Activated CD4-positive, alpha-beta T cell treated with anti-CD3 and anti-CD28 coated beads, Interleukin-2, amount 10 ng/mL, durations not matched to agents 24 days and 14 days (primary cell): ENCODE measurements around the gene MRAP. TPM values are rescaled to one million over a fixed set of nuclear protein-coding genes. Genes with fewer than 3 reads are reported as not detected.
"Not testable (repeated sequence)": the region's sequence is repeated elsewhere in the genome, so short reads cannot be mapped to it uniquely, and the experiment has no call there.

Experiments
- DNase-seq: peaks from one replicate; pipeline ENCODE4 v3.0.0; 2022
- H3K27ac Mint-ChIP-seq: one replicate; pipeline ENCODE4 v1.8.0; 2022; ENCODE audit warnings: mild to moderate bottlenecking, mixed read lengths
- H3K27me3 Mint-ChIP-seq: one replicate; pipeline ENCODE4 v1.8.0; 2022; ENCODE audit warnings: mixed read lengths
- H3K36me3 Mint-ChIP-seq: one replicate; pipeline ENCODE4 v1.8.0; 2022; ENCODE audit warnings: low read depth, mild to moderate bottlenecking, mixed read lengths
- H3K4me1 Mint-ChIP-seq: one replicate; pipeline ENCODE4 v1.8.0; 2021; ENCODE audit warnings: mixed read lengths
- H3K4me3 Mint-ChIP-seq: one replicate; pipeline ENCODE4 v1.8.0; 2022; ENCODE audit warnings: mild to moderate bottlenecking, moderate library complexity, mixed read lengths
- H3K9me3 Mint-ChIP-seq: one replicate; pipeline ENCODE4 v1.8.0; 2021; ENCODE audit warnings: mixed read lengths
- intact Hi-C: fragments of 100-400 bp; cut with micrococcal nuclease; formaldehyde crosslinking; loops from one replicate; pipeline ENCODE4 v1.15.1; 2023
- total RNA-seq: library from RNA; stranded (reverse); gene quantifications from 2 replicates; pipeline ENCODE4 v1.2.3, GENCODE V29; 2022

MRAP gene
- total RNA-seq, 1 donor from 2014 or later = not detected

DNA sequence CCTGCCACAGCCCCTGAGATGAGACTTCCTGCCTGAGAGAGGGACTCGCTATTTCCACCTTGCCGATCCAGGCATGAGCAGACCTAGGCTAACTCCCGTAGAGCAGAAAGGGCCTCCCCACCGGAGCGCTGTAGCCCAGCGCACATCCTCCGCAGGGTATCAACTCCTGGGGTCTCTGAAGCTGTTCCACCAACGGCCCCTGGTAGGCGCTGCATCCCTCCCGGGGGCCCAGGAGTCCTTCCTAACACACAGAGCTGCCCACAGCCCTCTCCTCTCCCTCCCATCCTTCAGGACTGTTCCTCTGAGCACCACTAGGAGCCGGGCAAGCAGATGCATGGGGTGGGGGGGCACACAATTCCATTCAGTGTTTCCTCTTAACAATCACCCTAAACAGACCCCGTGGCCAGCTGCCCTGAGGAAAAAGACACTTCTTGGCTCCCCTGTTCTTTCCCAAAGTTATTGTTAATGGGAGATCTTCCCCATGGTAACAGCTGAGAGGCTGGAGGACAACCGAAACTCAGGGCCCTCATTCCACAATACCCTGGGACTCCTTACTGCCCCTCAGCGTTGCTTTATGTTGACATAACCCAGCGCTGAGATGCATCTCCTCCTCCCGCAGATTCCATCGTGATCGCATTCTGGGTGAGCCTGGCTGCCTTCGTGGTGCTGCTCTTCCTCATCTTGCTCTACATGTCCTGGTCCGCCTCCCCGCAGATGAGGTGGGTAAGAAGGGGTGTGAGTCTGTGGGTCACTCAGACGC is 7.5 kb downstream of the MRAP start:
- Mint-ChIP-seq H3K4me3 (no peak overlapping the region), H3K9me3 (no peaks in the 10 kb centered on the region), H3K27ac (no peak overlapping the region), H3K36me3 (peaks cover 17% of the 10 kb centered on the region), H3K4me1 (peaks cover 5% of the 10 kb centered on the region), H3K27me3 (no peaks in the 10 kb centered on the region)
- intact Hi-C loops = no loop called here
- no peak for DNase-seq

DNA sequence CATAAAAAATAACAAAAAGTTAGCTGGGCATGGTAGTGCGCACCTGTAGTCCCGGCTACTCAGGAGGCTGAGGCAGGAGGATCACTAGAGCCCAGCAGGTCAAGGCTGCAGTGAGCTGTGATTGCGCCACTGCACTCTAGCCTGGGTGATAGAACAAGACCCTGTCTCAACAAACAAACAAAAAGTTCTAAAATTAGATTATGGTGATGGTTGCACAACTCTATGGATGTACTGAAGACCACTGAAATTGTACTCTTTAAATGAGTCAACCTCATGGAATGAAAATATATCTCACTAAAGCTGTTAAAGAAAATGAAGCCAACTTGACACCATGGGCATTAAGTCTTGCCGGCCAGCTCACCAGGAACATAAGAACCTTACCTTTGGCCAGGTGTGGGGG is 9.1 kb downstream of the MRAP start:
- Mint-ChIP-seq H3K9me3 (no peaks in the 10 kb centered on the region), H3K27ac (no peak overlapping the region), H3K36me3 (peaks cover 24% of the 10 kb centered on the region), H3K27me3 (no peaks in the 10 kb centered on the region), H3K4me1 (peaks cover 5% of the 10 kb centered on the region), H3K4me3 (no peak overlapping the region)
- DNase-seq = no peak
- intact Hi-C loops = no loop called here

DNA sequence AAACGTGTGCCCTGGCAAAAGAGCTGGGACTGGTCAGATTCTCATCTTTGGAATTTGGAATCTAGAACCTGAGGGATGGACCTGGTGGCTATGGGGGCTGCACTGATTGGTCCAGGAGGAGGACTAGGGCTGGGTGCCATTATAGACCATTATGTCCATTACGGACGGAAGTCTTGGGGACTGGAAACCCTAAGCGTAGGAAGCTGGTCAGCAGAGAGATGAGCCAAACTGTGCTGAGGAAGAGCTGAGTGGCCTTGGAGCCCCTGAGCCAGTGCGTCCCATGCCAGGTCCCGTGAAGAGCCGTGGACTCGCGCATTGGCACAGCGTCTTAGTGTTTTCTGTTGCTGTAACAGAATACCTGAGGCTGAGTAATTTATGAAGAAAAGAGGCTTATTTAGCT is 10.0 kb downstream of the MRAP start:
- intact Hi-C loops = no loop called here

DNA sequence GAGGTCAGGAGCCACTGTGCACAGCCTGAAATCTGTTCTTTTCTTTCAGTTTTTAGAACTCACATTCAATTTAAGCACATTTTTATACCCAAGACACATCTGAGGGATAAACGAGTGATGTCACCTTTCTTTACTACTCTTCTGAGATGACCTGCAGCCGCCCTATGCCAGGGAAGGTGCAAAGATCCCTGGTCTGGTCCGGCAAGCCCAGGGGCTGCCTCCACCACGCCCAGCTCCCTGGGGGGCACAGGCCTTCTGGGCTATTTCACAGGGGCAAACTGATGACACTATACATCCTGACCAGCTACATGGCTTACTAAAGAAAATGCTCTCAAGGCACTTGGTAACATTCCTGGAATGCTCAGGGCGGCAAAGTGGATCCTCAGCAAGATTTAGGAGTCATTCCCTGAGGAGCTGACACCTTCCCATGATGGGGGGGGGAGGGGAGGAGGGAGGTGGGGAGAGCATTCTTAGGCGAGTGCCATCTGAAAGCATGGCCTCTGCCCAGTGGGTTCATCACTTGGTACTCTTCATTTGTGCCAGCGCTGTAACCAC is 11.3 kb downstream of the MRAP start:
- intact Hi-C loops = no loop called here
- no peak for DNase-seq
- H3K27me3 Mint-ChIP-seq = no peaks in the 10 kb centered on the region
- H3K4me1 Mint-ChIP-seq = peaks cover 5% of the 10 kb centered on the region
- H3K9me3 Mint-ChIP-seq = no peaks in the 10 kb centered on the region
- H3K27ac Mint-ChIP-seq = no peak overlapping the region
- peaks cover 32% of the 10 kb centered on the region for H3K36me3 Mint-ChIP-seq
- no peak overlapping the region for H3K4me3 Mint-ChIP-seq

More for the DNA sequence above, 10.0 kb downstream of the MRAP start:
- H3K27me3 Mint-ChIP-seq = no peaks in the 10 kb centered on the region
- no peak for DNase-seq
- no peak overlapping the region for H3K27ac Mint-ChIP-seq
- no peak overlapping the region for H3K4me3 Mint-ChIP-seq
- peaks cover 29% of the 10 kb centered on the region for H3K36me3 Mint-ChIP-seq
- peaks cover 5% of the 10 kb centered on the region for H3K4me1 Mint-ChIP-seq
- H3K9me3 Mint-ChIP-seq = no peaks in the 10 kb centered on the region

DNA sequence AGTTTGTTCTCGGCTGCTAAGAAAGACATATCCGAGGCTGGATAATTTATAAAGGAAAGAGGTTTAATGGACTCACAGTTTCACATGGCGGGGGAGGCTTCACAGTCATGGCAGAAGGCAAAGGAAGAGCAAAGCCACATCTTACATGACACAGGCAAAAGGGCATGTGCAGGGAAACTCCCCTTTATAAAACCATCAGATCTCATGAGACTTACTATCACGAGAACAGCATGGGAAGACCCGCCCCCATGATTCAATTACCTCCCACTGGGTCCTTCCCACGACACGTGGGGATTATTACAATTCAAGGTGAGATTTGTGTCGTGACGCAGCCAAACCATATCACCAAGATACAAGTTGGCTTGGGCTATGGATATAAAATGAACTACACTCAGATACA is 12.3 kb downstream of the MRAP start:
- H3K9me3 Mint-ChIP-seq, H3K4me1 Mint-ChIP-seq, DNase-seq, intact Hi-C loops, H3K4me3 Mint-ChIP-seq, H3K27me3 Mint-ChIP-seq: not testable (repeated sequence)
- Mint-ChIP-seq H3K27ac (peak overlapping the region; percentile 29), H3K36me3 (peaks cover 34% of the 10 kb centered on the region)

DNA sequence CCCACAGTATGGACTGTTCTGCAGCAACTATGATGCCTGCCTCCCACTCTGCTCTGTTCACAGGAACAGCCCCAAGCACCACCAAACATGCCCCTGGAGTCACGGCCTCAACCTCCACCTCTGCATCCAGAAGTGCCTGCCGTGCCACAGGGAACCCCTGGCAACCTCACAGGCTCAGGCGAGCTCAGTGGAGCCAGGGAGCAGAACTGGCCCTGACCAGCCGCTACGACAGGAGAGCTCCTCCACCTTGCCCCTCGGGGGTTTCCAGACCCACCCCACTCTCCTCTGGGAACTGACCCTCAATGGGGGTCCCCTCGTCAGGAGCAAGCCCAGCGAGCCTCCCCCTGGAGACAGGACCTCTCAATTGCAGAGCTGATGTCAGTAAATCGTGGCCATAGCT is 13.0 kb downstream of the MRAP start:
- no peak for DNase-seq
- H3K9me3 Mint-ChIP-seq = no peaks in the 10 kb centered on the region
- intact Hi-C loops = no loop called here
- H3K27ac Mint-ChIP-seq = peak overlapping the region; percentile 29
- H3K36me3 Mint-ChIP-seq = peaks cover 35% of the 10 kb centered on the region
- peaks cover 5% of the 10 kb centered on the region for H3K4me1 Mint-ChIP-seq
- H3K4me3 Mint-ChIP-seq = no peak overlapping the region
- H3K27me3 Mint-ChIP-seq = no peaks in the 10 kb centered on the region

DNA sequence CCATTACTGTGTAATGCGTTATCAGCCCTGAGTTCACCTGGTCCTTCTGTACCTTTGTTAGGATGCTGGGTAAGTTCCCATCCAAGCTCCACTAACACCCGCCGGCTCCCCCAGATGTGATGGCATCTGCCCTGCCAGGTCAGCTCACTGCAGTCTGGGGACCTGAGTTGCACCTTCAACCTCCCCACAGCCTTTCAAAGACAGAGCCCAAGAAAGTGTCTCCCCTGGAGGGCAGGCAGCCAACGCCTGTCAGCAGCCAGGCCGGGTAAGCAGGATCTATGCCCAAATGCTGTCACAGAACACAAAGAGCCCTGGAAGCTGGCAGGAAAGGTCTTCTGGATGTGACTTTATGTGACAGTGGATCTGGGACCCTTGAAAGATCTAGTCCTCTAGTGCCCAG is 13.7 kb downstream of the MRAP start:
- no peaks in the 10 kb centered on the region for H3K27me3 Mint-ChIP-seq
- intact Hi-C loops = no loop called here
- peaks cover 5% of the 10 kb centered on the region for H3K4me1 Mint-ChIP-seq
- H3K4me3 Mint-ChIP-seq = no peak overlapping the region
- H3K9me3 Mint-ChIP-seq = no peaks in the 10 kb centered on the region
- no peak for DNase-seq
- no peak overlapping the region for H3K27ac Mint-ChIP-seq
- H3K36me3 Mint-ChIP-seq = peaks cover 38% of the 10 kb centered on the region

DNA sequence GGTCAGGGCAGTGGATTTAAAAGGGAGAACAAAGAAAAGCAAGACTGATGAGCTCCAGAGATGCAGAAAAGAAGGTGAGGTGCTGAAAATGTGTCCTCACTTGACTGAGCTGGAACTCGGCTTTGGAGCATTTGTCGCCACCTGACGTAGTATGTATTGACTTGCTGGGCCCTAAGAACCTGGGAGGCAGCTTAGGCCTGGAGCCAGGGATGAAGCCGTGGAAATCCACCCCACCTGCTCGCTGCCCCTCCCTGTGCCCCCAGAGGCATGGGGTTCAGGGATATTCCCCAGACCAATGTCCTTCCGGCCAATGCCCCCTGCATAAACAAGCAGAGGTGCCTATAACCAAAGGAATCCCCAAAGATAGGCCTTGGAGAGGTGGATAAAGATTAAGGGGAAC is 14.3 kb downstream of the MRAP start:
- Mint-ChIP-seq H3K36me3 (peaks cover 43% of the 10 kb centered on the region), H3K4me1 (peaks cover 5% of the 10 kb centered on the region), H3K27me3 (no peaks in the 10 kb centered on the region), H3K4me3 (no peak overlapping the region), H3K27ac (no peak overlapping the region), H3K9me3 (no peaks in the 10 kb centered on the region)
- DNase-seq = no peak
- intact Hi-C loops = no loop called here

DNA sequence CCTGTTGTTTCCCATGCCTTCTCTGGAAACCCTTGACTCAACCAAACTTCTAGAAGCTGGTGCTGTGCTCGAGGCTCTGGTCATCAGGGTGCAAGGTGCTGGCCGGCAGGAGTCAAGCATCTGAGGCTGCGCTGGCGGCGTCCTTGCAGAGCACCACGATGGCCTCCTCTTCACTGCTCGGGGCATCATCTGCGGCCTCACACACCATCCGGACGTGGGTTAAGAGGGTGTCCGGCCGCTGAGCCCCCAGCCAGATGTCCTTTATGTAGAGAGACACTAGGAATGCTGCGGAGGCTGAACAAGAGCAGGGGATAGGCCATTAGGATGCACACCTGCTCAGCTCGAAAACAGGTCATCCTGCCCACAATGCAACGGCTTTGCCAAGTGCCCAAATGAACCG is 16.2 kb downstream of the MRAP start:
- H3K4me1 Mint-ChIP-seq = peaks cover 5% of the 10 kb centered on the region
- H3K4me3 Mint-ChIP-seq = no peak overlapping the region
- no peak for DNase-seq
- no peak overlapping the region for H3K27ac Mint-ChIP-seq
- no peaks in the 10 kb centered on the region for H3K27me3 Mint-ChIP-seq
- H3K36me3 Mint-ChIP-seq = peaks cover 54% of the 10 kb centered on the region
- no peaks in the 10 kb centered on the region for H3K9me3 Mint-ChIP-seq
- intact Hi-C loops = no loop called here

DNA sequence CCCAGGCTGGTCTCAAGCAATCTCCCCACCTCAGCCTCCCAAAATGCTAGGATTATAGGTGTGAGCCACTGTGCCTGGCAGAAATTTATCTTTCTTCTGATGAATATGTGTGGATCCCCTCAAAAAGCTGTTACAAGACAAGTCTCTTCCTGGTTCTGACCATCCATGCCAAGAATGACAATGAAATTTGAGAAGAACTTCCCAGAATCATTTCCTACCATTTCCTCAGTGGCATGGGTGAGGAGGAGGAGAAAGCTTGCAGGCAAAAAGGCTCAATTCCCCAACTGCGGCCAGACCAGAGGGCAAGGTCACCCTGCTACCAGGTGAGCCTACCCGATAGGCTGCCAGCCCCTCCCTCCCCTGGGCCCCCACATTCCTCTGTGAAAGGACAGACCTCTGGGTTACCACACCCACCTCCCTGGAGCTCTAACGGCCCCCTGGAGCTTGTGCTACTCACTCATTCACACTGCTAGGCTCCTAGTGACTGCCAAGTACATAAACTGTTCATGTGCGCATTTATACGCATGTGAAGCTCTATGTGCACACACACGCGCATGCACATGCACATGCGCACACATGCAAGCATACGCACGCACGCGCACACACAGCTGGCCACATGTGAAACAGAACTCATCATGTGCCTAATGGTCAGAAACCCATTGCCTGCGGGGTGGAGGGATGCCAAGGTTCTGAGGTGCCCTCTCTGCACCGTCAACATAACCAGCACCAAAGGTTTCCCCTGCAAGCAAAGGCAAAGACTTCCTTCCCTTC is 17.0 kb downstream of the MRAP start:
- Mint-ChIP-seq H3K27me3 (no peaks in the 10 kb centered on the region), H3K36me3 (peaks cover 59% of the 10 kb centered on the region), H3K9me3 (no peaks in the 10 kb centered on the region), H3K4me3 (no peak overlapping the region), H3K27ac (no peak overlapping the region), H3K4me1 (peaks cover 5% of the 10 kb centered on the region)
- intact Hi-C loops = no loop called here
- no peak for DNase-seq

DNA sequence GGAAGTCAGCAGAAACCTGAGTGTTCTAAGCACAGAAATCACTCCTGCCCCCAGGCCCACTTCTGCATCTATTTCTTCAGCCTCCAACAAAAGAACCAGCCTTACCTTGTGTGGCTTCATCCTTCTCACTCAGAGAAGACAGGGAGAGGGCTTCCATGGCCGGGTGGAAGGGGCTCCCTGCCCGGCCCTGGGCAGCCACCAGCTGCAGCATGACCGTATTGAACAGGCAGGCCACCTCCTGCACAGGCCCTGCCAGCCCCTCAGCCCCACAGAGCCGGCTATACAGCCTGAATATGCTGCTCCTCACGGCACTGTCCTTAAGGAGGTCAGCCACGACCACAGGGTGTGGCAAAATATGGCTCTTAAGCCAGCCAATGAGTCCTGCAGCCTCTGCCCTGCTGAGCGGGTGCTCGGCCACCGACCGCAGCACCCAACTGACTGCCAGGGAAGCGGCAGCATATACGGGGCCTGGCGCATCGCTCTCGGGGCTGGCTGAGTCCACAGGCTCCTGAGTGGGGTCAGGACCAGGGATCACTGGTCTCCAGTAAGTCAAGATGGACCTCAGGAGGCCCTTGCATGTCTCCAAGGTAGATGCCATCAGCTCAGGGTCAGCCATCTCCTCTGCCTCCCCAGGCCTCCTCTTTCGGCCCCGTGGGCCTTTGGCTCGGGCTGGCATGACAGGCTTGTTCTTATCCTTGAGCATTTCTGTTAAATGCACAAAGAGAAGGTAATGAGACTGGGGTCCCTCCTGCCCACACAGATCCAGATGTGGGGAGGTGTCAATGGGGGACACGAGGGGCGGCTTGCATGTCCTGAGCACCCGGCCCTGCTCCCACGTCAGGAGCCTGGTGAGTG is 17.9 kb downstream of the MRAP start:
- H3K4me1 Mint-ChIP-seq = no peaks in the 10 kb centered on the region
- no peak for DNase-seq
- no peak overlapping the region for H3K27ac Mint-ChIP-seq
- no peaks in the 10 kb centered on the region for H3K27me3 Mint-ChIP-seq
- peaks cover 58% of the 10 kb centered on the region for H3K36me3 Mint-ChIP-seq
- intact Hi-C loops = no loop called here
- no peak overlapping the region for H3K4me3 Mint-ChIP-seq
- H3K9me3 Mint-ChIP-seq = no peaks in the 10 kb centered on the region

DNA sequence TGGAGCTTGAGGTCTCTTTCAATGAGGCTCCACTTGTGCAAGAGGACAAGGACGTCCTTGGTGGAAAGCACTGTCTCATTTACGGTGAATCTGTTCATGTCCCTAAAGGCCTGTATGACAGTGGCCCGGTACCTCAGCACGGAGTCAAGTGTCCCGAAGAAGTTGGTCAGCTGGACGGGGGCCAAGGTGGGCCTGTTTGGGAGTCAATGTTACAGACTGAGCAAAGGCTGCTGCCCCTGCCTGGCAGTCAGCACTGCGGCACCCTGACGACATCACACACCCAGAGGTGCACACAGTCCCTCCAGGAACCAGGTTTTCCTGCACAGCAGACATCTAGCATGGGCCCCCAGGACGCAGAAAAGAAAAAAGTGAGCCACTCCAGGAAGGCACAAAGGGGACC is 19.1 kb downstream of the MRAP start:
- H3K36me3 Mint-ChIP-seq = peaks cover 56% of the 10 kb centered on the region

DNA sequence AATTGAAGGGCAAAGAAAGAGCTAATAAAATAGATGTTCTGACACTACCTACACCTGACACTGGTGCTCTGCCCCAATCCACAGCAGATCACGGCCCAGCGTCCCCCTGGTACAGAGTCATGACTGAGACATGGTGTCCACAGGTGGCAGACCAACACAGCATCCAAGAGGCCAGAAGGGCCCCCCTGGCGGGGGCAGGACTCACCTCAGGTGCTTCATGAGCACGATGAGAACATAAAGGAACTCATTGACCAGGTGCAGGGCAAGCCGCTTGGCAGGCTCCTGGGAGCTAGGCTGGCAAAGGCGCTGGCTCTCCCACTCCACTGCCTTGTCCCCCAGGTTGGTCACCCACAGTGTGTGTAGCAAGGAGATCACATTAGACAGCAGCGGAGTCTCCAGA is 20.4 kb downstream of the MRAP start:
- no peak for DNase-seq
- H3K4me3 Mint-ChIP-seq = no peak overlapping the region
- no peak overlapping the region for H3K27ac Mint-ChIP-seq
- no peaks in the 10 kb centered on the region for H3K27me3 Mint-ChIP-seq
- no peaks in the 10 kb centered on the region for H3K9me3 Mint-ChIP-seq
- H3K4me1 Mint-ChIP-seq = no peaks in the 10 kb centered on the region
- peaks cover 59% of the 10 kb centered on the region for H3K36me3 Mint-ChIP-seq
- intact Hi-C loops = no loop called here

More for the DNA sequence above, 19.1 kb downstream of the MRAP start:
- DNase-seq = no peak
- intact Hi-C loops = no loop called here
- Mint-ChIP-seq H3K27me3 (no peaks in the 10 kb centered on the region), H3K9me3 (no peaks in the 10 kb centered on the region), H3K4me1 (no peaks in the 10 kb centered on the region), H3K4me3 (no peak overlapping the region), H3K27ac (no peak overlapping the region)

DNA sequence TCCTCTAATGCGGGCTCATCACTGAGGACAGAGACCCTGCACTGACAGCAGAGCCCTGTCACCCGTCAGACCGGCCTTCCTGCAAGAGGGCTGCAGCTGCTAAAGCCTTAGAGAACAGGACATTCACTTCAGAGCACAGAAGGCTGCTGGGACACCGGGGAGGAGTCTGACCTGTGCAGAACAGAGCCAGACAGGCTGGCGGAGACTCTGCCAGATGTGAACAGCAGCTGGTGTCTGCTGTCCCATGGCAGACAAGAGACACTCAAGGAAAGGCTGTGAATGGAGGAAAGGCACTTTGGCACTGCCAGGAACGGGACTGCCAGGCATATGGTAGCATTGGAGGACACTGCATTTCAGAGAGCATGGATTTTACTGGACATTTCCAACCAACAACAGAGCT is 21.4 kb downstream of the MRAP start:
- Mint-ChIP-seq H3K4me1 (no peaks in the 10 kb centered on the region), H3K36me3 (peaks cover 67% of the 10 kb centered on the region), H3K9me3 (no peaks in the 10 kb centered on the region), H3K4me3 (no peak overlapping the region), H3K27ac (no peak overlapping the region), H3K27me3 (no peaks in the 10 kb centered on the region)
- intact Hi-C loops = no loop called here
- DNase-seq = no peak
